Muscle of leg (tissue), 11 donors: ENCODE measurements around the gene KRTAP12-2. TPM values are rescaled to one million over a fixed set of nuclear protein-coding genes. Genes with fewer than 3 reads are reported as not detected.
"Not testable (repeated sequence)": the region's sequence is repeated elsewhere in the genome, so short reads cannot be mapped to it uniquely, and the experiment has no call there.

Source experiments
- DNase-seq: peaks from one replicate; pipeline ENCODE4 v3.0.0; 2013
- H3K27ac ChIP-seq: one replicate; pipeline ENCODE4 v1.5.1; 2013; ENCODE audit warnings: mild to moderate bottlenecking, low read length, control low read depth
- H3K27me3 ChIP-seq: one replicate; pipeline ENCODE4 v1.6.1; 2013; ENCODE audit warnings: low read length; ENCODE audit not compliant: control insufficient read depth, insufficient read depth
- H3K36me3 ChIP-seq: one replicate; pipeline ENCODE4 v1.6.1; 2013; ENCODE audit warnings: low read length; ENCODE audit not compliant: control insufficient read depth, insufficient read depth
- H3K4me1 ChIP-seq: one replicate; pipeline ENCODE4 v1.6.1; 2013; ENCODE audit warnings: low read length; ENCODE audit not compliant: control insufficient read depth, insufficient read depth
- H3K4me3 ChIP-seq: one replicate; pipeline ENCODE4 v1.5.1; 2013; ENCODE audit warnings: low read length, control low read depth
- H3K9me3 ChIP-seq: replicated peaks from 2 replicates; pipeline ENCODE4 v1.6.1; 2013; ENCODE audit warnings: low read depth, low read length; ENCODE audit not compliant: control insufficient read depth
- WGBS: methylation state at CpG from one replicate; pipeline ENCODE4 v1.1.5; 2013; ENCODE audit warnings: missing lambda C conversion rate; ENCODE audit not compliant: insufficient coverage; 5-methylcytosine and 5-hydroxymethylcytosine counted together
- polyA plus RNA-seq, 8 donors: library from polyadenylated mRNA; unstranded; fragments of 120-200 nt; gene quantifications; one replicate each; pipeline versions ENCODE4 v1.2.1 to v1.2.3, GENCODE V29; 2013; ENCODE audit warnings: inconsistent platforms in 1 of 8, low replicate concordance in 1 of 8; ENCODE audit not compliant: insufficient read length in 8 of 8, insufficient read depth in 1 of 8
- total RNA-seq: library from RNA; stranded (reverse); fragments of 120-200 nt; gene quantifications from one replicate; pipeline ENCODE4 v1.2.4, GENCODE V29; 2013

Gene KRTAP12-2
- total and polyA plus RNA-seq, 9 donors = not detected

DNA sequence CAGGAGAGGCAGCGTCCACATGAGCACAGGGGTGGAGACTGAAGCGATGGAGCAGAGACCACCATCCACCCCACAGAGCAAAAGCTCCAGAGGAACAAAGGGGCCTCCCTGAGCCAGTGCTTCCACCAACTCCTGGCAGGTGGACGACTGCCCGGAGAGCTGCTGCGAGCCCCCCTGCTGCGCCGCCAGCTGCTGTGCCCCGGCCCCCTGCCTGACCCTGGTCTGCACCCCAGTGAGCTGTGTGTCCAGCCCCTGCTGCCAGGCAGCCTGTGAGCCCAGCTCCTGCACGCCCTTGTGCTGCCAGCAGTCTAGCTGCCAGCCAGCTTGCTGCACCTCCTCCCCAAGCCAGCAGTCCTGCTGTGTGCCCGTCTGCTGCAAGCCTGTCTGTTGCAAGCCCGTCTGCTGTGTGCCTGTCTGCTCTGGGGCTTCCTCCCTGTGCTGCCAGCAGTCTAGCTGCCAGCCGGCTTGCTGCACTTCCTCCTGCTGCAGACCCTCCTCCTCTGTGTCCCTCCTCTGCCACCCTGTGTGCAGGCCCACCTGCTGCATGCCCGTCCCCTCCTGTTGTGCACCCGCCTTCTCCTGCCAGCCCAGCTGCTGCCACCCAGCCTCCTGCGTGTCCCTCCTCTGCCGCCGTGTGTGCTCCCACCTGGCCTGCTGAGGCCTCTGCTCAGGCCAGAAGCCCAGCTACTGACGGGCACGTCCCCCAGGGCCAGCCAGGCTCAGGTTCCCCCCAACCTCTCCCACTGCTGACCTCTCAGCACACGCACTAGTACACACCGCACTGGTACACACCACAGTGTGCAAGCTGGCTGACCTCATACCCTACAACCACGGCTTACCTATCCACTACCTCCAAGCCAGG is 35.6 kb upstream of the KRTAP12-2 start:
- Histone ChIP-seq H3K27me3 (peaks cover 89% of the 10 kb centered on the region), H3K27ac (no peak overlapping the region), H3K4me3 (no peak overlapping the region), H3K36me3 (no peaks in the 10 kb centered on the region), H3K9me3 (no peaks in the 10 kb centered on the region), H3K4me1 (peaks cover 4% of the 10 kb centered on the region)
- no peak for DNase-seq
- 63% methylated on average over 22 of the region's 22 CpGs for WGBS

DNA sequence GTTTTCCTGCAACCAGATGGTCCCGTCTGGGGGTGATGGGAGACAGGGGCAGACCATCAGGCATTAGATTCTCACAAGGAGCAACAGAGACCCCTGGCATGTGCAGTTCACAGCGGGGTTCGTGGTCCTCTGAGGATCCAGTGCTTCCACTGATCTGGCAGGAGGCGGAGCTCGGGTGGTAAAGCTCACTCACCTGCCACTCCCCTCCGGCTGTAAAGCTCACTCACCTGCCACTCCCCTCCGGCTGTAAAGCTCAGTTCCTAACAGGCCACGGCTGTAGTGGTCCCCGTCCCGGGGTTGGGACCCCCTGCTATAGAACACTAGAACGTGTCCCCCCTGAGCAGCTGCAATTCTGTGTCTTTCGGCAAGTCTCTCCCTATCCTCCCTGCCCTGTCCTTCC is 34.8 kb upstream of the KRTAP12-2 start:
- no peak for DNase-seq
- Histone ChIP-seq H3K27me3 (peaks cover 87% of the 10 kb centered on the region), H3K4me1 (peaks cover 4% of the 10 kb centered on the region), H3K9me3 (no peaks in the 10 kb centered on the region), H3K4me3 (no peak overlapping the region), H3K36me3 (no peaks in the 10 kb centered on the region), H3K27ac (no peak overlapping the region)
- WGBS = 17% methylated on average over 12 of the region's 12 CpGs

DNA sequence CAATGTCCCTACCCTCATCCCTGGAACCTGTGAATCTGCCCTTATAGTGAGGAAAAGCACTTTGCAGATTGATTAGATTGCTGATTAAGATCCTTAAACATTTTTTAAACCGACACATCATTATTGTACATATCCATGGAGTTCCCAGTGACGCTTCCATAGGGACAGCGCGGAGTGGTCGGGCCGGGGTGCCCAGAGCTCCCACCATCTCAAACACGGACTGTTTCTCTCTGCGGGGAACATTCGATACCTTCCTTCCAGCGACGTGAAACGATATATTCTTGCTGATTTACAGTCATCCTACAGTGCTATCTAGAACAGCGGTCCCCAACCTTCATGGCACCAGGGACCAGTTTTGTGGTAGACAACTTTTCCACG is 34.3 kb upstream of the KRTAP12-2 start:
- no peak for DNase-seq
- H3K4me3 ChIP-seq = no peak overlapping the region
- 84% methylated on average over 6 of the region's 14 CpGs for WGBS
- H3K4me1 ChIP-seq = peaks cover 4% of the 10 kb centered on the region
- no peaks in the 10 kb centered on the region for H3K9me3 ChIP-seq
- no peak overlapping the region for H3K27ac ChIP-seq
- no peaks in the 10 kb centered on the region for H3K36me3 ChIP-seq
- peaks cover 83% of the 10 kb centered on the region for H3K27me3 ChIP-seq

DNA sequence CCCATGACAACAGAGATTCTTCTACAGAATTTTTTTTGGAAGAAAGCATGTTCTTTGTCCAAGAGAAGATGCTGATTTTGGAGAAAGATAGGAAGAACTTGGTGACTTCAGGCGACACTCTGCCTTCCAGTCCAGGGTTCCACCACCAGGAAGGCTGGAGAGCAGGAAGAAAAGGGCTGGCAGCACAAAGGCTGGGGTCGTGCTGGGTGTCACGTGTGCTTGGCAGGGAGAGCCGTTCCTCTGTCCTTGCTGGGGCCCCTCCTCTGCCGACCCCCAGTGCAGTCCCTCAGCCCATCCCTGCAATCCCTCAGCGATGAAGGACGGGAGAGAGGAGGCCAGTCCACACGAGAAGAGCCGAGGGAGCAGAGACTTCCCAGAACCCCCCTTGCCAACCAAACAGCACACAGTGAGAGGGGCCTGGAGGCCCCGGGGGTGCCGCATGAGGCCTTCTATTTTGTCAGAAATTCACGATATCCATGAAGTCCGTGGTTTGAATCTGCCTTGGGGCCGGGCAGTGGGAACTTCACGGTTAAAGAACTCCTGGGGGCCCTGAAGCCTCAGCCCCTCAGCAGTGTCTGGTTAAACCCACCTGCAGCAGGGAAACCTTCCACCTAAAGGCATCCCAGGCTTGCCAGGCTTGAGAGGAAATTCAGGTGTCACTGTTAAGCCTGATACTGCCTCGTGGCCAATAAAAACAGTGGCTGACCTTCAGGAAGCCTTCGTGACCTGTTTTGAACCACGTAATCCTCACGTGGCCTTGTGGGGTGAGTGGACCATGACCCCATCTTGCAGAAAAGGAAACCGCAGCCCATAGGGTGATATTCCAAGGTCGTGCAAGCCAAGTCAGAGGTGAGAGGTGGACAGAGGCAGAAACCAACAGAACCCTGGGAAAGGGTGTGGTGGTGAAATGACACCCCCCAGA is 33.6 kb upstream of the KRTAP12-2 start:
- peaks cover 4% of the 10 kb centered on the region for H3K4me1 ChIP-seq
- DNase-seq = no peak
- H3K36me3 ChIP-seq = no peaks in the 10 kb centered on the region
- no peaks in the 10 kb centered on the region for H3K9me3 ChIP-seq
- WGBS = 52% methylated on average over 16 of the region's 21 CpGs
- H3K27me3 ChIP-seq = peaks cover 81% of the 10 kb centered on the region
- H3K4me3 ChIP-seq = no peak overlapping the region
- H3K27ac ChIP-seq = no peak overlapping the region

DNA sequence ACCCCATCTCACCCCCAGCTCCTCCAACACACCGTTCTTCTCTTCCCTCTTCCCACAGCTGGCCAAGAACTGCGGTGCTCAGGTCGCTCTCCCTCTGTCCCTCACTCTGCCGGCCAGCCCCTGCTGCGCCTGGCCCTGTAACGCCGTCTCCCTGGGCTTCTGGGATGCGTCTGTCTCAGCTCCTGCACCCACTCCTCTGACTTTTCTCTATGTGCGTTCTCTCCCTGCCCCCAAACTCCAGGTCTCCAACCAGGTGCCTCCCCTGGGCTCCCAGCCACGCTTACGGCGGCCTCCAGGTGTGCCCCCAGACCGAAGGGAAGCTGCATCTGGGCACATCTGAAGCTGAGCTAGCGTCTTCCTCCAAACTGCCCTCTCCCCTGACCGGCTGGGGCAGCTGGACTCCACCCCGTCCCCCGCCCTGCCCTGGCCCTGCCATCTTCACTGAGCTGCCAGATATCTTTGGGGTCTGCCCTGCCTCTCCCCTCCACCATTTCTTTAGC is 32.8 kb upstream of the KRTAP12-2 start:
- H3K9me3 ChIP-seq = no peaks in the 10 kb centered on the region
- H3K27ac ChIP-seq = no peak overlapping the region
- no peak for DNase-seq
- peaks cover 4% of the 10 kb centered on the region for H3K4me1 ChIP-seq
- no peak overlapping the region for H3K4me3 ChIP-seq
- peaks cover 83% of the 10 kb centered on the region for H3K27me3 ChIP-seq
- H3K36me3 ChIP-seq = no peaks in the 10 kb centered on the region
- WGBS = 27% methylated on average over 14 of the region's 17 CpGs

DNA sequence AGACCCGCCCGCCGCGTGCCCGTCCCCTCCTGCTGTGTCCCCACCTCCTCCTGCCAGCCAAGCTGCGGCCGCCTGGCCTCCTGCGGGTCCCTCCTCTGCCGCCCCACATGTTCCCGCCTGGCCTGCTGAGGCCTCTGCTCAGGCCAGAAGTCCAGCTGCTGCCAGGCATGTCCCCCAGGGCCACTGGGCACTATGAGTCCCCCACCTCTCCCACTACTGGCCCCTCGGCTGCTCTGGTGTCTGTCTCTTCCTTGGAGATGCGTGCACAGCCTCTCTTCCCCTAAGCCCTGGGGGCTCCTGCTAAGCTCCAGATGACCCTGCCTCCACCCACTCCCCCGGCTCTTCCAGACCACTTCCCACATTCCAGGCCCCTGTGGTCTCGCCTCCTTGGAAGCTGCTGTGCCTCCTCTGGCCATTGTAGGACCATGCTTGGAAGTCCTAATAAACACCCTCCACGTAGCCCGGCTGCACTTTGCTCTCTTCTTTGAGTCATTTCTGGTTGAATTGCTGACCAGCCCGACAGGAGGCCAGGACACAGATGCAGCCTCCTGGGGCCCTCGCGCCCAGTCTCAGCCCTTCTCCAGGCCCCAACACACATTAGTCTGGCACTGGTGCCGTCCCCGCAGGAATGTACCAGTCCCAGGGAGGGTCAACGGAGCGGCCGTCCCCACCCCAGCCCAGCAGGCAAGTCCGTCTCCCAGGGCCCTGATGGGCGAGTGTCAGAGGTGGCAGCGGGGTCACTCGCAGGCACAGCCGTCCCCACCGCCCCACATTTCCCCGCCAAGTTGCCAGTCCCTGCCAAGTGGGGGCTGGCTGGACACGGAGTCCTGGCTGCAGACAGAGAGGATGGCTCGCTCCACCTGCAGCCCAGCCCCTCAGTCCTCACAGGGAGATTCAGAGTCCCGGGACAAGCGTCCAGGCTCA is 31.3 kb upstream of the KRTAP12-2 start:
- H3K27me3 ChIP-seq = peaks cover 69% of the 10 kb centered on the region

DNA sequence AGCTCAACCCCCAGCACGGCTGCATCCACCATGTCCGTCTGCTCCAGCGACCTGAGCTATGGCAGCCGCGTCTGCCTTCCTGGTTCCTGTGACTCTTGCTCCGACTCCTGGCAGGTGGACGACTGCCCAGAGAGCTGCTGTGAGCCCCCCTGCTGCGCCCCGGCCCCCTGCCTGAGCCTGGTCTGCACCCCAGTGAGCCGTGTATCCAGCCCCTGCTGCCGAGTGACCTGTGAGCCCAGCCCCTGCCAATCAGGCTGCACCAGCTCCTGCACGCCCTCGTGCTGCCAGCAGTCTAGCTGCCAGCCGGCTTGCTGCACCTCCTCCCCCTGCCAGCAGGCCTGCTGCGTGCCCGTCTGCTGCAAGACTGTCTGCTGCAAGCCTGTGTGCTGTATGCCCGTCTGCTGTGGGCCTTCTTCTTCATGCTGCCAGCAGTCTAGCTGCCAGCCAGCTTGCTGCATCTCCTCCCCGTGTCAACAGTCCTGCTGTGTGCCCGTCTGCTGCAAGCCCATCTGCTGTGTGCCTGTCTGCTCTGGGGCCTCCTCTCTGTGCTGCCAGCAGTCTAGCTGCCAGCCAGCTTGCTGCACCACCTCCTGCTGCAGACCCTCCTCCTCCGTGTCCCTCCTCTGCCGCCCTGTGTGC is 30.6 kb upstream of the KRTAP12-2 start, which contains the start of gene KRTAP10-12:
TSS of gene KRTAP10-12 (plus strand) at position 1 of the 639 bp plus-strand sequence. CDS start at position 31, 30 bp downstream.
- not testable (repeated sequence) for H3K4me1 ChIP-seq, H3K36me3 ChIP-seq, H3K27ac ChIP-seq, H3K9me3 ChIP-seq, H3K4me3 ChIP-seq, DNase-seq
- peaks cover 61% of the 10 kb centered on the region for H3K27me3 ChIP-seq
- WGBS = 30% methylated on average over 10 of the region's 21 CpGs

More for the DNA sequence above, 31.3 kb upstream of the KRTAP12-2 start:
- 24% methylated on average over 35 of the region's 35 CpGs for WGBS
- H3K4me1 ChIP-seq = peaks cover 4% of the 10 kb centered on the region
- peaks cover under 1% of the 10 kb centered on the region for H3K9me3 ChIP-seq
- H3K27ac ChIP-seq = no peak overlapping the region
- no peaks in the 10 kb centered on the region for H3K36me3 ChIP-seq
- DNase-seq = no peak
- H3K4me3 ChIP-seq = no peak overlapping the region

DNA sequence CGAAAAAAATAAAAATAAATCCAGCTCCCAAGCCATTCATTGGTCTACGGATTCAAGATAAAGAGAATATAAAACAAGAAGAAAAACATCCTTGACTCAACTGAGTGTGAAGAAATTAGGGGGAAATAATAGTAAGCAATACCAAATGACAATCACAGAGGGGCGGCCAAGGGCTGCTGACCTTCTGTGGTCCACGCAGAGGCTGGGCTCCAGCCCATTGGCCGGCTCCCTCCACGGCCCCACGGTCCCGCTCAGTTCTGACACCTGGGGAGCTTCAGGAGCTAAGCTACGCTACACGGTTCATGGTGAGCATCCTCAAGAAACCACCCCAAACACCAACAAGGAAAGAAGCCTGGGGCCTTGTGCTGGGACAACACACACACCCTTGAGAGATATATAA is 29.8 kb upstream of the KRTAP12-2 start:
- H3K27ac ChIP-seq = no peak overlapping the region
- peaks cover 54% of the 10 kb centered on the region for H3K27me3 ChIP-seq
- 42% methylated on average over 4 of the region's 10 CpGs for WGBS
- no peak overlapping the region for H3K4me3 ChIP-seq
- peaks cover 4% of the 10 kb centered on the region for H3K4me1 ChIP-seq
- peaks cover 8% of the 10 kb centered on the region for H3K9me3 ChIP-seq
- no peaks in the 10 kb centered on the region for H3K36me3 ChIP-seq
- DNase-seq = no peak

DNA sequence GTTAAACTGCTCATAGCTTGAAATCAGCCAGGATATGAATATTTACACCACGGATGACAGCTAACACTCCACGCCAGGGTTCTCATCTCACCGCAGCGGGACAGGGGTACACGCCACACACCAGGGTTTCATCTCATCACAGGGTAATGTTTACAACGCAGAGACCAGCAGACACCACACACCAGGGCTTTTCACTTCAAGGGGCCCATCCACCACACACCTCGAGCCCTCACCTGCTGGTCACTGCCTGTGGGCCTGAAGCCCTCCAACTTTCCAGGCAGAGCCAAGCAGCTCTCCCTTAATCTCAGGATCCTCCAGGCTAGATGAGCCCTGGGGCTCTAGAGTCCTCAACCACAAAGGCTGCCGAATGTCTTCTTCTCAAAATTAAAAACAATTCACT is 28.9 kb upstream of the KRTAP12-2 start:
- WGBS = 82% methylated on average over 7 of the region's 8 CpGs
- H3K36me3 ChIP-seq = no peaks in the 10 kb centered on the region
- H3K27ac ChIP-seq = no peak overlapping the region
- peaks cover 4% of the 10 kb centered on the region for H3K4me1 ChIP-seq
- DNase-seq = no peak
- H3K27me3 ChIP-seq = peaks cover 44% of the 10 kb centered on the region
- H3K4me3 ChIP-seq = no peak overlapping the region
- H3K9me3 ChIP-seq = peaks cover 8% of the 10 kb centered on the region
